ENCODE results near the gene PDE3A. TPM values are rescaled to one million over a fixed set of nuclear protein-coding genes. Genes with fewer than 3 reads are reported as not detected.

The PDE3A gene
- total and polyA plus RNA-seq, 10 of the 15 experiments (the other 5 are each of a cell fraction or from before 2014, with no cell fraction given) = 0.01 to 2.6 (median 1.5) TPM

DNA sequence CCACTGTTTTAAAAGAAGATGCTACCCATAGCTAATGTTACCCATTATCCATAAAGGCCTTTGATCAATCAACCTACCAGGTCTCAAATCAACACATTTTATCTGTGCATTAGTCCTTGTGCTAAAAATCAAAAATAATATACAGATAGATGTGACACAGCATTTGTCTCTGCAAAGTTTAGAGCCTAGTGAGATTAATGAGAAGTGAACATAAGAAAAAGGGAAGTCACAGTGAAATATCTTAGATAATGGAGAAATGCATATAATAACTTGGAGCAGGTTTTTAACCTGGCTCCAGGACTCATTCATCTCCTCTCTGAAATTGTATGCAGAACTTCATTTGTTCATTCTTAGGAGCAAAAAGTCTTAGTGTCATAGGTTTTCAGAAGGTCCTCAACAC, 7.2 kb downstream of the PDE3A start:
- H4K20me1 ChIP-seq (ENCODE audit: control insufficient read depth, insufficient read depth) = no peaks in the 10 kb centered on the region
- ChIA-PET SMC1A (ENCODE audit: uncharacterized antibody, unreplicated experiment) (no interaction called here), CTCF (interaction anchor here (1.6 kb wide), 1 partner anchor 636 kb away, joined by 6 read pairs; no protein-coding TSS in a partner anchor), RAD21 (ENCODE audit: unreplicated experiment) (interaction anchor here (1.3 kb wide), 1 partner anchor 252 kb away, joined by 5 read pairs; no protein-coding TSS in a partner anchor), POLR2A (no interaction called here)
- no peak overlapping the region for H3K4me3 ChIP-seq
- no peaks in the 10 kb centered on the region for H3K9me3 ChIP-seq (replicated peaks; ENCODE audit: control insufficient read depth, insufficient read depth, low read length)
- in situ Hi-C loops (cut with MboI) = no loop called here
- no peaks in the 10 kb centered on the region for H3K27me3 ChIP-seq (replicated peaks in 1 of 2; ENCODE audit: control insufficient read depth in 2 of 2, insufficient read depth in 2 of 2, low read length in 1 of 2)
- no peaks in the 10 kb centered on the region for H3K79me2 ChIP-seq (ENCODE audit: control insufficient read depth, insufficient read depth, low read length)
- H3K9ac ChIP-seq (ENCODE audit: control insufficient read depth, insufficient read depth, low read length) = no peak overlapping the region
- no peak for TF ChIP-seq TCF7 (IDR thresholded peaks at IDR 0.05; ENCODE audit: borderline replicate concordance)
- H3K36me3 ChIP-seq (ENCODE audit: control insufficient read depth in 2 of 2, insufficient read depth in 2 of 2, low read length in 1 of 2) = no peaks in the 10 kb centered on the region
- DNase-seq (ENCODE audit: low read depth, low spot score) (no peak), FAIRE-seq (no peak), ATAC-seq (no peak)
- BruUV-seq (replicated peaks) = no TSS peak
- no peak overlapping the region for H2AFZ ChIP-seq (ENCODE audit: control insufficient read depth, low read depth, low read length)
- no peak overlapping the region for H3K27ac ChIP-seq (ENCODE audit: control insufficient read depth, insufficient read depth)
- intact Hi-C loops (cut with micrococcal nuclease; ENCODE audit: unreplicated experiment) = loop anchor here (5.0 kb wide), 1 partner anchor 458 kb away; no protein-coding TSS in a partner anchor
- no peak overlapping the region for H3K4me2 ChIP-seq (ENCODE audit: control insufficient read depth, insufficient read depth)
- no peaks in the 10 kb centered on the region for H3K4me1 ChIP-seq (ENCODE audit: control insufficient read depth, insufficient read depth, low read length)

DNA sequence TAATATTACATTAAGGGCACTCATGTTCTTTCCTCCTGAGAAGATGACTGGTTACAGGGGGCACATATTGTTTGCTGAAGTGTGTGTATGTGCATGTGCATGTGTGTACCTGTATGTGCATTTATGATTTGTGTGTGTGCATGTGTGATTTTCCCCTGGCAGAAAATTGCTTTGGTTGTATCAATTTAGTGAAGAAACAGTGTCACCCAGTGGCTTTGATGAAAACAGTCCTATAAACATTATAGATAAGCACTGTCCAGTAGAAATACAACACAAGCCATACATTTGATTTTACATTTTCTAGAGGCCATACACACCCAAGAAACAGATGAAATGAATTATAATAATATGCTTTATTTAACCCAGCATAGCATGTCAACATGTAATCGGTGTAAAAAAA, 8.6 kb downstream of the PDE3A start:
- DNase-seq (ENCODE audit: low read depth, low spot score) (no peak), ATAC-seq (peak; percentile 44), FAIRE-seq (no peak)
- H3K9me3 ChIP-seq (replicated peaks; ENCODE audit: control insufficient read depth, insufficient read depth, low read length) = no peaks in the 10 kb centered on the region
- H3K27ac ChIP-seq (ENCODE audit: control insufficient read depth, insufficient read depth) = no peak overlapping the region
- no peaks in the 10 kb centered on the region for H3K27me3 ChIP-seq (replicated peaks in 1 of 2; ENCODE audit: control insufficient read depth in 2 of 2, insufficient read depth in 2 of 2, low read length in 1 of 2)
- 36% methylated on average over 1 of the region's 1 CpG for whole genome bisulfite sequencing (ENCODE audit: insufficient coverage, insufficient replicate concordance, low lambda C conversion rate, missing lambda C conversion rate)
- ChIA-PET RAD21 (ENCODE audit: unreplicated experiment) (interaction anchor here (1.0 kb wide), 1 partner anchor 802 kb away, joined by 3 read pairs; no protein-coding TSS in a partner anchor), CTCF (interaction anchor here (1.1 to 1.9 kb wide), 5 partner anchors 461 to 639 kb away, joined by 4 to 7 read pairs (median 6); no protein-coding TSS in a partner anchor), SMC1A (ENCODE audit: uncharacterized antibody, unreplicated experiment) (interaction anchor here (1.1 to 1.3 kb wide), 2 partner anchors 461 to 620 kb away, joined by 3 to 4 read pairs; no protein-coding TSS in a partner anchor), POLR2A (no interaction called here)
- no peak overlapping the region for H3K4me2 ChIP-seq (ENCODE audit: control insufficient read depth, insufficient read depth)
- no TSS peak for BruUV-seq (replicated peaks)
- H3K4me1 ChIP-seq (ENCODE audit: control insufficient read depth, insufficient read depth, low read length) = no peaks in the 10 kb centered on the region
- no peaks in the 10 kb centered on the region for H3K79me2 ChIP-seq (ENCODE audit: control insufficient read depth, insufficient read depth, low read length)
- in situ Hi-C loops (cut with MboI) (no loop called here), intact Hi-C loops (cut with micrococcal nuclease; ENCODE audit: unreplicated experiment) (loop anchor here (1.0 to 5.0 kb wide), 4 partner anchors 254 to 638 kb away; no protein-coding TSS in a partner anchor)
- H3K9ac ChIP-seq (ENCODE audit: control insufficient read depth, insufficient read depth, low read length) = no peak overlapping the region
- peak; percentile 60 for TF ChIP-seq RAD21 (IDR thresholded peaks at IDR 0.05; ENCODE audit: insufficient read depth, low read depth, low read length)
- TF ChIP-seq, protein P1, sequence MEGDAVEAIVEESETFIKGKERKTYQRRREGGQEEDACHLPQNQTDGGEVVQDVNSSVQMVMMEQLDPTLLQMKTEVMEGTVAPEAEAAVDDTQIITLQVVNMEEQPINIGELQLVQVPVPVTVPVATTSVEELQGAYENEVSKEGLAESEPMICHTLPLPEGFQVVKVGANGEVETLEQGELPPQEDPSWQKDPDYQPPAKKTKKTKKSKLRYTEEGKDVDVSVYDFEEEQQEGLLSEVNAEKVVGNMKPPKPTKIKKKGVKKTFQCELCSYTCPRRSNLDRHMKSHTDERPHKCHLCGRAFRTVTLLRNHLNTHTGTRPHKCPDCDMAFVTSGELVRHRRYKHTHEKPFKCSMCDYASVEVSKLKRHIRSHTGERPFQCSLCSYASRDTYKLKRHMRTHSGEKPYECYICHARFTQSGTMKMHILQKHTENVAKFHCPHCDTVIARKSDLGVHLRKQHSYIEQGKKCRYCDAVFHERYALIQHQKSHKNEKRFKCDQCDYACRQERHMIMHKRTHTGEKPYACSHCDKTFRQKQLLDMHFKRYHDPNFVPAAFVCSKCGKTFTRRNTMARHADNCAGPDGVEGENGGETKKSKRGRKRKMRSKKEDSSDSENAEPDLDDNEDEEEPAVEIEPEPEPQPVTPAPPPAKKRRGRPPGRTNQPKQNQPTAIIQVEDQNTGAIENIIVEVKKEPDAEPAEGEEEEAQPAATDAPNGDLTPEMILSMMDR (IDR thresholded peaks at IDR 0.05 in 2 of 3, conservative IDR thresholded peaks at IDR 0.05 in 1 of 3; ENCODE audit: control insufficient read depth in 2 of 3, extremely low read depth in 1 of 3, insufficient read depth in 1 of 3, low read depth in 3 of 3, low read length in 3 of 3) = peak in 1 of 3 experiments; percentile 36; a peak in 1 of 6 replicates
- no peak for TF ChIP-seq SUPT20H (IDR thresholded peaks at IDR 0.05; ENCODE audit: borderline replicate concordance, control insufficient read depth, low read depth, low read length)
- TF ChIP-seq SMC3 (IDR thresholded peaks at IDR 0.05; ENCODE audit: borderline replicate concordance, low read length) = peak; percentile 46; the same call in 1 of the 2 replicates
- H2AFZ ChIP-seq (ENCODE audit: control insufficient read depth, low read depth, low read length) = no peak overlapping the region
- no peaks in the 10 kb centered on the region for H3K36me3 ChIP-seq (ENCODE audit: control insufficient read depth in 2 of 2, insufficient read depth in 2 of 2, low read length in 1 of 2)
- no peaks in the 10 kb centered on the region for H4K20me1 ChIP-seq (ENCODE audit: control insufficient read depth, insufficient read depth)
- H3K4me3 ChIP-seq = no peak overlapping the region
